Measurements from ENCODE around the gene NEUROG1.

Gene NEUROG1

DNA sequence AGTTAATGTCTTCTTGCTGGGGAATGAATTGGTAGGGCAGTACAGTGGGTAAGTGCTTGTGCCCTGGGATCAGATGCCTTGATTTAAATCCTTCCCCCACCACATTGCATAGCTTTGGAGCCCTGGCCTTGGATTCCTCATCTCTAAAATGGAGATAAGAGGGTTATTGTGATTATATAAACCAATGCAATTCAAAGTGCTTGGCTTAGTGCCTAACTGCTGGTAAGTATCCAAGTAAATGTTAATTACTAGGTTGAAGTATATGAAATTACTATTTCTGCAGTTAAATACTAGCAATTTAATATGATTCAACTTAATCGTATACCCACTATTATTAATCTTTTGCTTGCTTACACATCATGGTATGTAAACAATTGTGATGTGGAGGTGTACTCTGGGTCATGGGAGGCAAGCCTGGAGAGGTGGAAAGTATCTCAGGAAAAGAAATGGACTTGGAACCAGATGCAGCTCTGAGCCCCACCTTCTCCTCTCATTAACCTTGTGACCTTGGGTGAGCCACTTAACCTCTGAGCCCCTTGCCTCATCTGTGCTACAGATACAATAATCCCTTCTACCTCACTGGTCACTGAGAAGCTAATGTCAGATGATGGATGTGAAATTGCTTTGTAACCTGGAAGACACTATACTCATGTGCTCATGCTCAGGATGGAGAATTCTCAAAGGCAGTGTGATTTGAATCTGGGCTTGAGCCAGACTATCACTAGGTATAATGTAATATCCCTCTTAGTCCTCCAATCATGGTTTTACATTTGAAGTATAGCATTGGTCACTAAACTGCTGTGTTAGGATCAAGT lies 23.8 kb downstream of the NEUROG1 start:
- DNase-seq: no peak
- H3K9me3 ChIP-seq (replicated peaks; ENCODE audit: insufficient read depth, low read length): no peaks in the 10 kb centered on the region
- H3K4me1 ChIP-seq (ENCODE audit: low read length): no peaks in the 10 kb centered on the region
- H3F3A ChIP-seq (ENCODE audit: insufficient read depth, low read length): no peaks in the 10 kb centered on the region
- no peaks in the 10 kb centered on the region for H3K79me2 ChIP-seq (ENCODE audit: low read length)
- no peaks in the 10 kb centered on the region for H3K36me3 ChIP-seq (replicated peaks; ENCODE audit: insufficient read depth, low read length)
- H3K4me2 ChIP-seq (ENCODE audit: low read depth, low read length): no peak overlapping the region
- no peaks in the 10 kb centered on the region for H3K27me3 ChIP-seq (replicated peaks; ENCODE audit: insufficient read depth, low read length)
- H4K20me1 ChIP-seq (ENCODE audit: insufficient read depth, low read length): no peaks in the 10 kb centered on the region
- no peaks in the 10 kb centered on the region for H3K9me2 ChIP-seq (replicated peaks; ENCODE audit: insufficient read depth, low read length)
- H3K27ac ChIP-seq (ENCODE audit: low read length): no peak overlapping the region
- TF ChIP-seq, protein P1, sequence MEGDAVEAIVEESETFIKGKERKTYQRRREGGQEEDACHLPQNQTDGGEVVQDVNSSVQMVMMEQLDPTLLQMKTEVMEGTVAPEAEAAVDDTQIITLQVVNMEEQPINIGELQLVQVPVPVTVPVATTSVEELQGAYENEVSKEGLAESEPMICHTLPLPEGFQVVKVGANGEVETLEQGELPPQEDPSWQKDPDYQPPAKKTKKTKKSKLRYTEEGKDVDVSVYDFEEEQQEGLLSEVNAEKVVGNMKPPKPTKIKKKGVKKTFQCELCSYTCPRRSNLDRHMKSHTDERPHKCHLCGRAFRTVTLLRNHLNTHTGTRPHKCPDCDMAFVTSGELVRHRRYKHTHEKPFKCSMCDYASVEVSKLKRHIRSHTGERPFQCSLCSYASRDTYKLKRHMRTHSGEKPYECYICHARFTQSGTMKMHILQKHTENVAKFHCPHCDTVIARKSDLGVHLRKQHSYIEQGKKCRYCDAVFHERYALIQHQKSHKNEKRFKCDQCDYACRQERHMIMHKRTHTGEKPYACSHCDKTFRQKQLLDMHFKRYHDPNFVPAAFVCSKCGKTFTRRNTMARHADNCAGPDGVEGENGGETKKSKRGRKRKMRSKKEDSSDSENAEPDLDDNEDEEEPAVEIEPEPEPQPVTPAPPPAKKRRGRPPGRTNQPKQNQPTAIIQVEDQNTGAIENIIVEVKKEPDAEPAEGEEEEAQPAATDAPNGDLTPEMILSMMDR (IDR thresholded peaks at IDR 0.05; ENCODE audit: low read length): no peak
- no peak for TF ChIP-seq EZH2 (optimal IDR thresholded peaks at IDR 0.05; ENCODE audit: low read depth, low read length)
- TF ChIP-seq EZH2phosphoT487 (IDR thresholded peaks at IDR 0.05; ENCODE audit: low read length): no peak
- H2AFZ ChIP-seq (ENCODE audit: low read length): no peak overlapping the region
- H3K9ac ChIP-seq (ENCODE audit: low read length): no peak overlapping the region
- no peak overlapping the region for H3K4me3 ChIP-seq (ENCODE audit: low read length)

DNA sequence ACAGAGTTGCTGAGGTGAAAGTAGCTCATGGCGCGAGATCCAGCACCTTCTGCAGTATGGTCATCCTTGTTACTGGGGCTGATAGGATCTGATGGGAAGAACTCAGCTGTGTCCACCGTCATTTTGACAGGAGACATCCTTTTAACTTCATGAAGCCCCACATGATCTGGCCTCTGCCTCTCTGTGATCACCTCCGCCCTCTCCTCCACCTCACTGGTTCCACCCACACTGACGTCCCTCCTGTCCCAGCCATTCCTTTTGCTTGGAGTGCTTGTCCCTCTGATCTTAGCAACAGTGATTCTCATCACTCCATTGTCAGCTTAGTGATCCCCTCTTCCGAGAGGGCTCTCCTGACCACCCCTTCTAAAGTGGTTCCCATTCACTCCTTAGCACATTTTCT lies 25.8 kb downstream of the NEUROG1 start:
- TF ChIP-seq, protein P1 (IDR thresholded peaks at IDR 0.05; ENCODE audit: low read length): no peak
- no peak for TF ChIP-seq EZH2phosphoT487 (IDR thresholded peaks at IDR 0.05; ENCODE audit: low read length)
- no peak for DNase-seq
- Histone ChIP-seq H3K4me3 (ENCODE audit: low read length) (no peak overlapping the region), H3K4me2 (ENCODE audit: low read depth, low read length) (no peak overlapping the region), H3K27ac (ENCODE audit: low read length) (no peak overlapping the region), H3K4me1 (ENCODE audit: low read length) (no peaks in the 10 kb centered on the region), H3F3A (ENCODE audit: insufficient read depth, low read length) (no peaks in the 10 kb centered on the region), H2AFZ (ENCODE audit: low read length) (no peak overlapping the region), H3K9me3 (replicated peaks; ENCODE audit: insufficient read depth, low read length) (no peaks in the 10 kb centered on the region), H3K79me2 (ENCODE audit: low read length) (no peaks in the 10 kb centered on the region), H3K9me2 (replicated peaks; ENCODE audit: insufficient read depth, low read length) (no peaks in the 10 kb centered on the region), H3K9ac (ENCODE audit: low read length) (no peak overlapping the region), H4K20me1 (ENCODE audit: insufficient read depth, low read length) (no peaks in the 10 kb centered on the region), H3K27me3 (replicated peaks; ENCODE audit: insufficient read depth, low read length) (no peaks in the 10 kb centered on the region), H3K36me3 (replicated peaks; ENCODE audit: insufficient read depth, low read length) (no peaks in the 10 kb centered on the region)

DNA sequence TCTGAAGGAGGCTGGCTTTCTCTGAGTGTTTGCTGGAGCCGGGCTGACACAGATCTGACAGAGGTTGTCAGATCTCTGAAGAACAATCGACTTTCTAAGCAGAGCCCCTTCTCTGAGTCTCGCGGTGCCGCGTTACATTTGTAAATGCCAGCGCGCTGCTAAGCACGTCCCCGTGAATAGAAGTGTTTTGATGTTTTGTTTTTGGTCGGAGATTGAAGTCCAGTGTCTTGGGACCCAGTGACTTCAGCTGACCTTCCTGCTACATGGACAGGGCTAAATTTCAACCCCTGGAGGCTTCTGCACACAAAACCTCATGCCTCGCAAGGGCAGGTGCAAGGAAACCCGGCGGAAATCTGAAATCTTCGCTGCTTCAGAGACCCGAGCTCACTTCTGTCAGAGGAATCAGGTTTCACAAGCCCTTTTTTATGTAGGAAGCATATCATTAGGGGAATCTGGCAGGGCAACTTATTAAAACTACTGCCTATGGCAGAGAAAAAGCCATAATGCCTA lies 27.2 kb downstream of the NEUROG1 start:
- Histone ChIP-seq H3K36me3 (replicated peaks; ENCODE audit: insufficient read depth, low read length) (no peaks in the 10 kb centered on the region), H3F3A (ENCODE audit: insufficient read depth, low read length) (no peaks in the 10 kb centered on the region), H3K4me3 (ENCODE audit: low read length) (no peak overlapping the region), H3K4me2 (ENCODE audit: low read depth, low read length) (no peak overlapping the region), H3K27me3 (replicated peaks; ENCODE audit: insufficient read depth, low read length) (no peaks in the 10 kb centered on the region), H3K27ac (ENCODE audit: low read length) (no peak overlapping the region), H3K79me2 (ENCODE audit: low read length) (no peaks in the 10 kb centered on the region), H4K20me1 (ENCODE audit: insufficient read depth, low read length) (no peaks in the 10 kb centered on the region), H3K4me1 (ENCODE audit: low read length) (no peaks in the 10 kb centered on the region), H3K9me2 (replicated peaks; ENCODE audit: insufficient read depth, low read length) (no peaks in the 10 kb centered on the region), H2AFZ (ENCODE audit: low read length) (no peak overlapping the region), H3K9ac (ENCODE audit: low read length) (no peak overlapping the region), H3K9me3 (replicated peaks; ENCODE audit: insufficient read depth, low read length) (no peaks in the 10 kb centered on the region)
- DNase-seq: no peak
- TF ChIP-seq EZH2phosphoT487 (IDR thresholded peaks at IDR 0.05; ENCODE audit: low read length) (no peak), EZH2 (optimal IDR thresholded peaks at IDR 0.05; ENCODE audit: low read depth, low read length) (no peak)
- TF ChIP-seq, protein P1 (IDR thresholded peaks at IDR 0.05; ENCODE audit: low read length): no peak

All from MM.1S (cell line).